Measurements from ENCODE around the gene WNT9A.
"Not testable (repeated sequence)": the region's sequence is repeated elsewhere in the genome, so short reads cannot be mapped to it uniquely, and the experiment has no call there.

The WNT9A gene

GRCh38 chr1:227883641-227884301 lies 64.0 kb downstream of the WNT9A start:
- no peak for DNase-seq

- DNase-seq: peak; percentile 0
These were observed 64.6 kb downstream of the WNT9A start for GRCh38 chr1:227883073-227883520.

- no peak for DNase-seq
These were observed 67.3 kb downstream of the WNT9A start for GRCh38 chr1:227880342-227880924.

- not testable (repeated sequence) for DNase-seq
These were observed 69.9 kb downstream of the WNT9A start for GRCh38 chr1:227877810-227878209.

GRCh38 chr1:227871892-227872291 lies 75.8 kb downstream of the WNT9A start:
- not testable (repeated sequence) for DNase-seq

- no peak for DNase-seq
These were observed 77.4 kb downstream of the WNT9A start for GRCh38 chr1:227870366-227870765.

- DNase-seq: no peak
These were observed 77.9 kb downstream of the WNT9A start for GRCh38 chr1:227869851-227870305.

- DNase-seq: no peak
These were observed 78.4 kb downstream of the WNT9A start for GRCh38 chr1:227869279-227869842.
